OCI-LY7 (cell line): ENCODE results near the gene CCDC182. TPM values are rescaled to one million over a fixed set of nuclear protein-coding genes. Genes with fewer than 3 reads are reported as not detected.

ENCODE experiments used
- BruUV-seq: library from RNA; stranded (reverse); fragments of 400-500 nt; replicated peaks from 2 replicates; lab custom pipeline; 2021; lab: Mats Ljungman, UMichigan
- CTCF ChIA-PET: fragments of 300-600 bp; sonication (Branson Sonifier 250); formaldehyde crosslinking; loops from one replicate; lab custom pipeline; 2022; ENCODE audit warnings: antibody characterized with exemption; ENCODE audit not compliant: unreplicated experiment; lab: Charles Lee
- POLR2A ChIA-PET: fragments of 300-600 bp; sonication (Branson Sonifier 250); formaldehyde crosslinking; loops from one replicate; lab custom pipeline; 2022; ENCODE audit warnings: antibody characterized with exemption; lab: Charles Lee
- DNase-seq: peaks from one replicate; pipeline ENCODE4 v3.0.0-alpha.2; 2015; ENCODE audit warnings: low spot score
- H2AFZ ChIP-seq: fragments of 200-600 bp; sonication (generic), shearing (Covaris generic); 2 replicates; pipeline ENCODE4 v1.6.1; 2014; ENCODE audit warnings: mild to moderate bottlenecking, antibody characterized with exemption, low read length, moderate library complexity
- H3K27ac ChIP-seq: fragments of 200-600 bp; sonication (generic); 2 replicates; pipeline ENCODE4 v1.5.1; 2014; ENCODE audit warnings: mixed run types, low read depth, mild to moderate bottlenecking, moderate library complexity, low read length, inconsistent platforms; ENCODE audit not compliant: poor library complexity, severe bottlenecking
- H3K36me3 ChIP-seq: fragments of 200-600 bp; sonication (generic); 2 replicates; pipeline ENCODE4 v1.6.1; 2014; ENCODE audit warnings: mild to moderate bottlenecking, antibody characterized with exemption, low read length, moderate library complexity, mixed read lengths; ENCODE audit not compliant: insufficient read depth
- H3K4me1 ChIP-seq: fragments of 200-600 bp; sonication (generic); 2 replicates; pipeline ENCODE4 v1.5.1; 2014; ENCODE audit warnings: mild to moderate bottlenecking, low read length; ENCODE audit not compliant: insufficient read depth, poor library complexity, severe bottlenecking
- H3K4me2 ChIP-seq: fragments of 200-600 bp; sonication (generic); 2 replicates; pipeline ENCODE4 v1.6.1; 2014; ENCODE audit warnings: mild to moderate bottlenecking, low read length
- H3K4me3 ChIP-seq: fragments of 200-600 bp; sonication (generic); 2 replicates; pipeline ENCODE4 v1.5.1; 2014; ENCODE audit warnings: mild to moderate bottlenecking, low read depth, low read length; ENCODE audit not compliant: poor library complexity, severe bottlenecking
- H3K79me2 ChIP-seq: fragments of 200-600 bp; sonication (generic); 2 replicates; pipeline ENCODE4 v1.6.1; 2016; ENCODE audit warnings: low read depth, mild to moderate bottlenecking, low read length, moderate library complexity, mixed read lengths; ENCODE audit not compliant: insufficient read depth
- H3K9me2 ChIP-seq: fragments of 200-600 bp; sonication (generic); 2 replicates; pipeline ENCODE4 v1.6.1; 2016; ENCODE audit warnings: mild to moderate bottlenecking, low read length, mixed read lengths; ENCODE audit not compliant: insufficient read depth
- H3K9me3 ChIP-seq: fragments of 200-600 bp; sonication (generic); 2 replicates; pipeline ENCODE4 v1.6.1; 2014; ENCODE audit warnings: mild to moderate bottlenecking, mixed run types, low read length, mixed read lengths
- H4K20me1 ChIP-seq: fragments of 200-600 bp; sonication (generic); 2 replicates; pipeline ENCODE4 v1.6.1; 2014; ENCODE audit warnings: mild to moderate bottlenecking, antibody characterized with exemption, low read length, moderate library complexity, mixed read lengths; ENCODE audit not compliant: insufficient read depth
- CTCF ChIP-seq: fragments of 200-600 bp; sonication (generic); conservative IDR thresholded peaks from 2 replicates; pipeline ENCODE4 v1.5.1; 2014; ENCODE audit warnings: mild to moderate bottlenecking, antibody characterized with exemption, low read length, moderate library complexity, mixed read lengths
- EZH2phosphoT487 ChIP-seq: fragments of 200-600 bp; sonication (generic); IDR thresholded peaks from 2 replicates; pipeline ENCODE4 v1.6.1; 2018; ENCODE audit warnings: low read depth, borderline replicate concordance, mild to moderate bottlenecking, mixed run types, antibody characterized with exemption, low read length, moderate library complexity, mixed read lengths
- intact Hi-C: fragments of 100-400 bp; cut with micrococcal nuclease; formaldehyde crosslinking; loops from one replicate; pipeline ENCODE4 v1.10.0; 2022; ENCODE audit not compliant: unreplicated experiment
- total RNA-seq, 2 experiments: library from RNA; depleted of rRNA in 1 of 2; stranded (reverse); fragments of >200 nt in 1 of 2; shearing (Covaris generic) in 1 of 2; gene quantifications; 2 replicates each; pipeline ENCODE4 v1.2.3, GENCODE V29; 2014 to 2022

The CCDC182 gene
- total RNA-seq, 2 experiments from 2014 or later: not detected

- no peak overlapping the region for H3K4me2 ChIP-seq
- ChIA-PET POLR2A (no interaction called here), CTCF (no interaction called here)
- no peak for TF ChIP-seq EZH2phosphoT487
- no peak for TF ChIP-seq CTCF
- H3K27ac ChIP-seq: no peak overlapping the region
- no TSS peak for BruUV-seq
- no peak overlapping the region for H3K4me3 ChIP-seq
- no peaks in the 10 kb centered on the region for H3K9me2 ChIP-seq
- no peak for DNase-seq
- H3K9me3 ChIP-seq: no peaks in the 10 kb centered on the region
- no peaks in the 10 kb centered on the region for H4K20me1 ChIP-seq
- intact Hi-C loops: no loop called here
- H3K36me3 ChIP-seq: no peaks in the 10 kb centered on the region
- H2AFZ ChIP-seq: no peak overlapping the region
- H3K4me1 ChIP-seq: no peaks in the 10 kb centered on the region
- H3K79me2 ChIP-seq: no peaks in the 10 kb centered on the region
These were observed 14.9 kb upstream of the CCDC182 start for GRCh38 chr17:57760046-57760445.

- Histone ChIP-seq H3K9me2 (no peaks in the 10 kb centered on the region), H2AFZ (no peak overlapping the region), H3K4me3 (no peak overlapping the region), H3K4me1 (no peaks in the 10 kb centered on the region), H3K27ac (no peak overlapping the region), H4K20me1 (no peaks in the 10 kb centered on the region), H3K36me3 (no peaks in the 10 kb centered on the region), H3K79me2 (no peaks in the 10 kb centered on the region), H3K9me3 (no peaks in the 10 kb centered on the region), H3K4me2 (no peak overlapping the region)
- no peak for DNase-seq
- TF ChIP-seq EZH2phosphoT487 (no peak), CTCF (no peak)
- CTCF ChIA-PET: no interaction called here
- intact Hi-C loops: no loop called here
- no TSS peak for BruUV-seq
- POLR2A ChIA-PET: interaction anchor here (0.8 kb wide), 1 partner anchor 50 kb away, joined by 3 read pairs; no protein-coding TSS in a partner anchor
These were observed 13.6 kb upstream of the CCDC182 start for GRCh38 chr17:57758654-57759053.

- no TSS peak for BruUV-seq
- no peaks in the 10 kb centered on the region for H3K9me3 ChIP-seq
- no peak for DNase-seq
- H3K4me1 ChIP-seq: no peaks in the 10 kb centered on the region
- TF ChIP-seq CTCF (no peak), EZH2phosphoT487 (no peak)
- no peaks in the 10 kb centered on the region for H3K79me2 ChIP-seq
- intact Hi-C loops: no loop called here
- no peaks in the 10 kb centered on the region for H4K20me1 ChIP-seq
- no peak overlapping the region for H3K27ac ChIP-seq
- H3K9me2 ChIP-seq: no peaks in the 10 kb centered on the region
- H2AFZ ChIP-seq: no peak overlapping the region
- CTCF ChIA-PET: no interaction called here
- H3K4me2 ChIP-seq: no peak overlapping the region
- H3K36me3 ChIP-seq: no peaks in the 10 kb centered on the region
- POLR2A ChIA-PET: interaction anchor here (0.6 kb wide), 1 partner anchor 619 kb away, joined by 3 read pairs; no protein-coding TSS in a partner anchor
- no peak overlapping the region for H3K4me3 ChIP-seq
These were observed 12.6 kb upstream of the CCDC182 start for GRCh38 chr17:57757735-57758134.
